ENCODE results near the gene ZNF587.

DNA sequence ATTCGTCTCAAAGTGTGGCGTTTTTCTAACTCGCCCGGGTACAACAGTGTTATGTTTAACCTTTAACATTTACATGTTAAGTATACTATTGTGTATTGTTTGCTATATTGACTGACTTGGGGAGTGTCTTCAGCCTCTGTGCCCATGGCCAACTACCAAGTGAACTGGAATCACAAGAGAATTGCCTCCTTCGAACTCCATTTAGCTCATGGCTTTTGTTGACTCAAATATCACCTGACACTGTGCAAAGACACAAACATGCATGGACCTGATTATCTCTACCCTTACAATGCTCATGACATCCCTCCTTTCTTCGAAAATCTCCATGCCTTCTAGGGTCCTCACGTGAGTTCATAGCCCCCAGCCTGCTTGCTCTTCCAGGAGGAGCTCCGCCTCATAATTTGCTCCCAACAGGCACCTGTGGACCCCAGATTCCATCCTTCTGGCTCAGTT, 38.5 kb downstream of the ZNF587 start:
- TF ChIP-seq, protein P1, sequence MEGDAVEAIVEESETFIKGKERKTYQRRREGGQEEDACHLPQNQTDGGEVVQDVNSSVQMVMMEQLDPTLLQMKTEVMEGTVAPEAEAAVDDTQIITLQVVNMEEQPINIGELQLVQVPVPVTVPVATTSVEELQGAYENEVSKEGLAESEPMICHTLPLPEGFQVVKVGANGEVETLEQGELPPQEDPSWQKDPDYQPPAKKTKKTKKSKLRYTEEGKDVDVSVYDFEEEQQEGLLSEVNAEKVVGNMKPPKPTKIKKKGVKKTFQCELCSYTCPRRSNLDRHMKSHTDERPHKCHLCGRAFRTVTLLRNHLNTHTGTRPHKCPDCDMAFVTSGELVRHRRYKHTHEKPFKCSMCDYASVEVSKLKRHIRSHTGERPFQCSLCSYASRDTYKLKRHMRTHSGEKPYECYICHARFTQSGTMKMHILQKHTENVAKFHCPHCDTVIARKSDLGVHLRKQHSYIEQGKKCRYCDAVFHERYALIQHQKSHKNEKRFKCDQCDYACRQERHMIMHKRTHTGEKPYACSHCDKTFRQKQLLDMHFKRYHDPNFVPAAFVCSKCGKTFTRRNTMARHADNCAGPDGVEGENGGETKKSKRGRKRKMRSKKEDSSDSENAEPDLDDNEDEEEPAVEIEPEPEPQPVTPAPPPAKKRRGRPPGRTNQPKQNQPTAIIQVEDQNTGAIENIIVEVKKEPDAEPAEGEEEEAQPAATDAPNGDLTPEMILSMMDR (optimal IDR thresholded peaks at IDR 0.05 in 1 of 3, IDR thresholded peaks at IDR 0.05 in 1 of 3, conservative IDR thresholded peaks at IDR 0.05 in 1 of 3; ENCODE audit: extremely low read depth in 1 of 3, insufficient read depth in 2 of 3, low read length in 3 of 3): no peak
- TF ChIP-seq EZH2 (IDR thresholded peaks at IDR 0.05; ENCODE audit: low read length): no peak

Data from keratinocyte (primary cell).